HL-60 (cell line): ENCODE data around the gene DCT.
"Not testable (repeated sequence)": the region's sequence is repeated elsewhere in the genome, so short reads cannot be mapped to it uniquely, and the experiment has no call there.

Experiments used
- DNase-seq, 2 experiments: peaks; one replicate each; pipeline ENCODE4 v3.0.0-alpha.2; 2010 to 2020; ENCODE audit warnings: low read depth in 1 of 2, low spot score in 1 of 2
- H3K27ac ChIP-seq: fragments of 250-450 bp; sonication (Bioruptor Pico); replicated peaks from 2 replicates; pipeline ENCODE4 v1.5.1; 2020; ENCODE audit warnings: mild to moderate bottlenecking, moderate library complexity
- H3K27me3 ChIP-seq: fragments of 250-450 bp; sonication (Bioruptor Pico); 2 replicates; pipeline ENCODE4 v1.5.1; 2021; ENCODE audit warnings: mild to moderate bottlenecking, moderate library complexity; ENCODE audit not compliant: insufficient read depth, poor library complexity, severe bottlenecking
- H3K4me3 ChIP-seq: replicated peaks from 2 replicates; pipeline ENCODE4 v1.5.1; 2011; ENCODE audit warnings: mild to moderate bottlenecking, control low read depth, low read length; ENCODE audit not compliant: insufficient read depth
- GABPA ChIP-seq: IDR thresholded peaks from 2 replicates; pipeline ENCODE4 v1.6.1; 2012; ENCODE audit warnings: low read depth
- POLR2AphosphoS5 ChIP-seq: IDR thresholded peaks from 2 replicates; pipeline ENCODE4 v1.6.1; 2012; ENCODE audit warnings: low read depth
- SPI1 ChIP-seq: IDR thresholded peaks from 2 replicates; pipeline ENCODE4 v1.6.1; 2012; ENCODE audit warnings: low read depth, mild to moderate bottlenecking, borderline replicate concordance
- TF ChIP-seq, protein P1 (sequence below): IDR thresholded peaks from one replicate; pipeline ENCODE4 v1.5.1; 2011; ENCODE audit warnings: low read length, control low read depth, inconsistent platforms; ENCODE audit not compliant: insufficient read depth
- TF ChIP-seq, protein P2 (sequence below): IDR thresholded peaks from 2 replicates; pipeline ENCODE4 v1.6.1; 2012; ENCODE audit warnings: low read depth; ENCODE audit not compliant: insufficient replicate concordance

DCT gene

DNA sequence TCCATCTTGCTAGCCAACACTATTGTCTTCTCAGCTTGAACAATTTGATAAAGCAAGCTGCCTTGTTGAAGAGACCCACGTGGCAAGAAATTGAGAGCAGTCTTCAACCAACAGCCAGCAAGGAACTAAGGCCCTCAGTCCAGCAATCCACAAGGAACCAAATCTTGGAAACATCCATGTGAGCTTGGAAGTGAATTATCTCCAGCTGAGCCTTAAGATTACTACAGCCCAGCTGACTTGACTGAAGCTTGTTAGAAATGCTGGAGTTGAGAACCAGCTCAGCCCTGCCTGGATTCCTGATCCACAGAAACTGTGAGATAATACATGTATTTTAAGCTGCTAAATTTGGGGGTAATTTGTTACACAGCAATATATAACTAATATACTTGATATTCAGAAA lies 26.2 kb upstream of the DCT start:
- no peak for DNase-seq

DNA sequence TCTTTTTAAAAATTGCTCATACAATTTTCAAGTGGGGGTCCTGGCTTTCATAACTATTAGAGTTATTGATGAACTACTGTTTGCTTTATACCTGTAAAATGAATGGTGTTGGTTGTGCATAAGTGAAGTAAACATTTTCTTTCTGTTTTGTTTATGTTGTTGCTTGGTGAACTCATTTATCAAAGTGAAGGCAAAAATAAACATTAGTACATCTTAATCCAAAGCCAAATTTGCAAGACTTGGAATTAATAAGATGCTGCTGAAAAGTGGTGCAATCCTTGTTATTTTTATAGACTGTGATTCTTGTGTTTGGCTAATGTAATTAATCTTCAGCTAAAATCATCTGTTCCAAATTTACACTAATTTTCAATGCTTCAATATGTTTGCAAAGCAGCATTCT lies 24.4 kb upstream of the DCT start:
- no peak for DNase-seq
- H3K27me3 ChIP-seq: peaks cover 12% of the 10 kb centered on the region
- no peak overlapping the region for H3K27ac ChIP-seq
- TF ChIP-seq, protein P1, sequence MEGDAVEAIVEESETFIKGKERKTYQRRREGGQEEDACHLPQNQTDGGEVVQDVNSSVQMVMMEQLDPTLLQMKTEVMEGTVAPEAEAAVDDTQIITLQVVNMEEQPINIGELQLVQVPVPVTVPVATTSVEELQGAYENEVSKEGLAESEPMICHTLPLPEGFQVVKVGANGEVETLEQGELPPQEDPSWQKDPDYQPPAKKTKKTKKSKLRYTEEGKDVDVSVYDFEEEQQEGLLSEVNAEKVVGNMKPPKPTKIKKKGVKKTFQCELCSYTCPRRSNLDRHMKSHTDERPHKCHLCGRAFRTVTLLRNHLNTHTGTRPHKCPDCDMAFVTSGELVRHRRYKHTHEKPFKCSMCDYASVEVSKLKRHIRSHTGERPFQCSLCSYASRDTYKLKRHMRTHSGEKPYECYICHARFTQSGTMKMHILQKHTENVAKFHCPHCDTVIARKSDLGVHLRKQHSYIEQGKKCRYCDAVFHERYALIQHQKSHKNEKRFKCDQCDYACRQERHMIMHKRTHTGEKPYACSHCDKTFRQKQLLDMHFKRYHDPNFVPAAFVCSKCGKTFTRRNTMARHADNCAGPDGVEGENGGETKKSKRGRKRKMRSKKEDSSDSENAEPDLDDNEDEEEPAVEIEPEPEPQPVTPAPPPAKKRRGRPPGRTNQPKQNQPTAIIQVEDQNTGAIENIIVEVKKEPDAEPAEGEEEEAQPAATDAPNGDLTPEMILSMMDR: no peak
- TF ChIP-seq, protein P2, sequence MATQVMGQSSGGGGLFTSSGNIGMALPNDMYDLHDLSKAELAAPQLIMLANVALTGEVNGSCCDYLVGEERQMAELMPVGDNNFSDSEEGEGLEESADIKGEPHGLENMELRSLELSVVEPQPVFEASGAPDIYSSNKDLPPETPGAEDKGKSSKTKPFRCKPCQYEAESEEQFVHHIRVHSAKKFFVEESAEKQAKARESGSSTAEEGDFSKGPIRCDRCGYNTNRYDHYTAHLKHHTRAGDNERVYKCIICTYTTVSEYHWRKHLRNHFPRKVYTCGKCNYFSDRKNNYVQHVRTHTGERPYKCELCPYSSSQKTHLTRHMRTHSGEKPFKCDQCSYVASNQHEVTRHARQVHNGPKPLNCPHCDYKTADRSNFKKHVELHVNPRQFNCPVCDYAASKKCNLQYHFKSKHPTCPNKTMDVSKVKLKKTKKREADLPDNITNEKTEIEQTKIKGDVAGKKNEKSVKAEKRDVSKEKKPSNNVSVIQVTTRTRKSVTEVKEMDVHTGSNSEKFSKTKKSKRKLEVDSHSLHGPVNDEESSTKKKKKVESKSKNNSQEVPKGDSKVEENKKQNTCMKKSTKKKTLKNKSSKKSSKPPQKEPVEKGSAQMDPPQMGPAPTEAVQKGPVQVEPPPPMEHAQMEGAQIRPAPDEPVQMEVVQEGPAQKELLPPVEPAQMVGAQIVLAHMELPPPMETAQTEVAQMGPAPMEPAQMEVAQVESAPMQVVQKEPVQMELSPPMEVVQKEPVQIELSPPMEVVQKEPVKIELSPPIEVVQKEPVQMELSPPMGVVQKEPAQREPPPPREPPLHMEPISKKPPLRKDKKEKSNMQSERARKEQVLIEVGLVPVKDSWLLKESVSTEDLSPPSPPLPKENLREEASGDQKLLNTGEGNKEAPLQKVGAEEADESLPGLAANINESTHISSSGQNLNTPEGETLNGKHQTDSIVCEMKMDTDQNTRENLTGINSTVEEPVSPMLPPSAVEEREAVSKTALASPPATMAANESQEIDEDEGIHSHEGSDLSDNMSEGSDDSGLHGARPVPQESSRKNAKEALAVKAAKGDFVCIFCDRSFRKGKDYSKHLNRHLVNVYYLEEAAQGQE: no peak
- TF ChIP-seq GABPA: no peak
- no peak for TF ChIP-seq POLR2AphosphoS5
- TF ChIP-seq SPI1: no peak
- H3K4me3 ChIP-seq: no peak overlapping the region

More for the DNA sequence above, 26.2 kb upstream of the DCT start:
- Histone ChIP-seq H3K4me3 (no peak overlapping the region), H3K27ac (no peak overlapping the region), H3K27me3 (peaks cover 12% of the 10 kb centered on the region)
- no peak for TF ChIP-seq POLR2AphosphoS5
- no peak for TF ChIP-seq GABPA
- TF ChIP-seq, protein P1: no peak
- TF ChIP-seq, protein P2: no peak
- no peak for TF ChIP-seq SPI1

DNA sequence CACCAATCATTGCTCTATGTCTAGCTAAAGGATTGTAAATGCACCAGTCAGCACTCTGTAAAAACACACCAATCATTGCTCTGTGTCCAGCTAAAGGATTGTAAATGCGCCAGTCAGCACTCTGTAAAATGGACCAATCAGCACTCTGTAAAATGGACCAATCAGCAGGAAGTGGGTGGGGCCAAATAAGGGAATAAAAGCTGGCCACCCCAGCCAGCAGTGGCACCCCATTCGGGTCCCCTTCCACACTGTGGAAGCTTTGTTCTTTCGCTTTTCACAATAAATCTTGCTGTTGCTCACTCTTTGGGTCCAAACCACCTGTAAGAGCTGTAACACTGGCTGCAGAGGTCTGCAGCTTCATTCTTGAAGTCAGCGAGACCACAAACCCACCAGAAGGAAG lies 19.3 kb upstream of the DCT start:
- not testable (repeated sequence) for H3K4me3 ChIP-seq, DNase-seq, H3K27me3 ChIP-seq, H3K27ac ChIP-seq

DNA sequence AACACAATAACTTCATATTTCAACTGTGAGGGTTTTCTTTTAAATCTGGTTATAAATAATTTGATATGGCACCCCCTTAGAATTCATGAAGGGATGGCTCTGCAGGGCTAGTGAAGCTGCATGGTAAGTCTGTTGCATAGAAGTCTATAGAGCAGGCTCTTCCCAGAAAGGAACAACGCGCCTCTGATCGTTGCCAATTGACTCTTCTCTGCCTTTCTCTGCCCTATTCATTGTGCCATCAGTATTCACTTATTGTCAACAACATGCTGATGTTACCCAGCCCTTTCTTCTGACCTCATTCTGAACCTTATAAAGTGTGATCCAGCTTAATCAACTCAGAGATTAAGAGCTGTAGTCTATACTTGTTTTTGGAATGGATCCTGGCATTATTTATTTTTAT lies 16.3 kb upstream of the DCT start:
- no peak for DNase-seq
- H3K27ac ChIP-seq: no peak overlapping the region
- no peak for TF ChIP-seq GABPA
- TF ChIP-seq, protein P1: no peak
- no peak overlapping the region for H3K4me3 ChIP-seq
- no peaks in the 10 kb centered on the region for H3K27me3 ChIP-seq
